Calu3 (cell line): ENCODE measurements around the gene DNAJC3. TPM values are rescaled to one million over a fixed set of nuclear protein-coding genes. Genes with fewer than 3 reads are reported as not detected.

Source experiments
- BruUV-seq: library from RNA; stranded (reverse); fragments of 400-500 nt; replicated peaks from 2 replicates; lab custom pipeline; 2021; lab: Mats Ljungman, UMichigan
- CTCF ChIA-PET: fragments of 300-600 bp; sonication (Branson Sonifier 250); formaldehyde crosslinking; loops from one replicate; lab custom pipeline; 2022; ENCODE audit warnings: antibody characterized with exemption; lab: Charles Lee
- DNase-seq: peaks from one replicate; pipeline ENCODE4 v3.0.0; 2022
- H3K27ac Mint-ChIP-seq: one replicate; pipeline ENCODE4 v1.8.0; 2022; ENCODE audit warnings: mixed read lengths; ENCODE audit not compliant: unreplicated experiment
- H3K27me3 Mint-ChIP-seq: one replicate; pipeline ENCODE4 v1.8.0; 2022; ENCODE audit warnings: mixed read lengths; ENCODE audit not compliant: unreplicated experiment
- H3K36me3 Mint-ChIP-seq: one replicate; pipeline ENCODE4 v1.8.0; 2022; ENCODE audit warnings: mild to moderate bottlenecking, moderate library complexity, mixed read lengths; ENCODE audit not compliant: insufficient read depth, unreplicated experiment
- H3K4me1 Mint-ChIP-seq: one replicate; pipeline ENCODE4 v1.8.0; 2022; ENCODE audit warnings: mild to moderate bottlenecking, low read depth, mixed read lengths; ENCODE audit not compliant: unreplicated experiment
- H3K4me3 Mint-ChIP-seq: one replicate; pipeline ENCODE4 v1.8.0; 2022; ENCODE audit warnings: mild to moderate bottlenecking, low read depth, moderate library complexity, mixed read lengths; ENCODE audit not compliant: unreplicated experiment
- H3K9me3 Mint-ChIP-seq: one replicate; pipeline ENCODE4 v1.8.0; 2022; ENCODE audit warnings: low read depth, mixed read lengths; ENCODE audit not compliant: unreplicated experiment
- intact Hi-C: fragments of 100-400 bp; cut with micrococcal nuclease; formaldehyde crosslinking; loops from one replicate; pipeline ENCODE4 v1.10.0; 2022; ENCODE audit not compliant: unreplicated experiment
- total RNA-seq: library from RNA; stranded (reverse); gene quantifications from 2 replicates; pipeline ENCODE4 v1.2.3, GENCODE V29; 2022
- TF ChIP-seq, protein P1 (sequence below): fragments of 200-600 bp; IDR thresholded peaks from one replicate; pipeline ENCODE4 v1.8.0; 2022; ENCODE audit warnings: antibody characterized with exemption; ENCODE audit not compliant: unreplicated experiment

Gene DNAJC3
- total RNA-seq, 1 experiment from 2014 or later: 22.2 TPM

DNA sequence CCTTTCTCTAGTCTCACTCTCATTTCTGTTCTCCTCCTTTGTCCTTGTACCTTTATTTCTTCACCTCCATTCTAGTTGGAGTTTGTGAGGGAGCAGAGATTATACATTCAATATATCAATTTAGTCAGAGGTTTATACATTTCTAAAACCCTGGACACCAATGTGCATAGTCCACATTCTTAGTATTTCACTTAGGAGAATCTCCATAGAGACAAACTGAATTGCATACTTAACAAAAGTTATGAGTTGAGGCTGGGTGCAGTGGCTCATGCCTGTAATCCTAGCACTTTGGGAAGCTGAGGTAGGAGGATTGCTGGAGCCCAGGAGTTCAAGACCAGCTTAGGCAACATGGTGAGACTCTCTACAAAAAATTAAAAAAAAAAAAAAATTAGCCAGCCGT is 45.3 kb downstream of the DNAJC3 start:
- CTCF ChIA-PET: no interaction called here
- BruUV-seq: no TSS peak
- H3K36me3 Mint-ChIP-seq: no peaks in the 10 kb centered on the region
- H3K4me1 Mint-ChIP-seq: no peaks in the 10 kb centered on the region
- no peak for DNase-seq
- no peaks in the 10 kb centered on the region for H3K9me3 Mint-ChIP-seq
- H3K27ac Mint-ChIP-seq: no peak overlapping the region
- intact Hi-C loops: no loop called here
- no peak overlapping the region for H3K4me3 Mint-ChIP-seq
- H3K27me3 Mint-ChIP-seq: no peaks in the 10 kb centered on the region
- TF ChIP-seq, protein P1, sequence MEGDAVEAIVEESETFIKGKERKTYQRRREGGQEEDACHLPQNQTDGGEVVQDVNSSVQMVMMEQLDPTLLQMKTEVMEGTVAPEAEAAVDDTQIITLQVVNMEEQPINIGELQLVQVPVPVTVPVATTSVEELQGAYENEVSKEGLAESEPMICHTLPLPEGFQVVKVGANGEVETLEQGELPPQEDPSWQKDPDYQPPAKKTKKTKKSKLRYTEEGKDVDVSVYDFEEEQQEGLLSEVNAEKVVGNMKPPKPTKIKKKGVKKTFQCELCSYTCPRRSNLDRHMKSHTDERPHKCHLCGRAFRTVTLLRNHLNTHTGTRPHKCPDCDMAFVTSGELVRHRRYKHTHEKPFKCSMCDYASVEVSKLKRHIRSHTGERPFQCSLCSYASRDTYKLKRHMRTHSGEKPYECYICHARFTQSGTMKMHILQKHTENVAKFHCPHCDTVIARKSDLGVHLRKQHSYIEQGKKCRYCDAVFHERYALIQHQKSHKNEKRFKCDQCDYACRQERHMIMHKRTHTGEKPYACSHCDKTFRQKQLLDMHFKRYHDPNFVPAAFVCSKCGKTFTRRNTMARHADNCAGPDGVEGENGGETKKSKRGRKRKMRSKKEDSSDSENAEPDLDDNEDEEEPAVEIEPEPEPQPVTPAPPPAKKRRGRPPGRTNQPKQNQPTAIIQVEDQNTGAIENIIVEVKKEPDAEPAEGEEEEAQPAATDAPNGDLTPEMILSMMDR: no peak

DNA sequence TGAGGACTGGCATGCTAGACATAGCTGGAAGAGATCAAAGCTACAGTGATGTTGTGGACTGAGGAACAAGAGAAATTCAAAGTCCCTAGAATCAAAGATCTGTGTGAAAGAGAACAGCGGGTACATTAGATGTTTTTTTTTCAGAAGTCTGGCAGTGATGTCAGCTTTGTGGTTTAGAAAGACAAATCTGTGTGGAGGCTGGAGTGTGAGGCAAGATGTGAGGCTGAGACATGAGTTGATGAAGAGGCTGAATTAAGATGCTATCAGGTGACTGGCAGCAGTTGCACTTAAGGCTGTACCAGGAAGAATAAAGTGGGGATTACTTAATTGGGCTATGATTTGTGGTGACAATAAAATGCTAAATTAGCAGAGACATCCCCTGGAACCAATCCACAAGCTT is 46.5 kb downstream of the DNAJC3 start:
- Mint-ChIP-seq H3K36me3 (no peaks in the 10 kb centered on the region), H3K4me1 (no peaks in the 10 kb centered on the region), H3K4me3 (no peak overlapping the region), H3K27me3 (no peaks in the 10 kb centered on the region), H3K9me3 (no peaks in the 10 kb centered on the region), H3K27ac (no peak overlapping the region)
- DNase-seq: no peak
- CTCF ChIA-PET: no interaction called here
- intact Hi-C loops: no loop called here
- BruUV-seq: no TSS peak
- TF ChIP-seq, protein P1: no peak

DNA sequence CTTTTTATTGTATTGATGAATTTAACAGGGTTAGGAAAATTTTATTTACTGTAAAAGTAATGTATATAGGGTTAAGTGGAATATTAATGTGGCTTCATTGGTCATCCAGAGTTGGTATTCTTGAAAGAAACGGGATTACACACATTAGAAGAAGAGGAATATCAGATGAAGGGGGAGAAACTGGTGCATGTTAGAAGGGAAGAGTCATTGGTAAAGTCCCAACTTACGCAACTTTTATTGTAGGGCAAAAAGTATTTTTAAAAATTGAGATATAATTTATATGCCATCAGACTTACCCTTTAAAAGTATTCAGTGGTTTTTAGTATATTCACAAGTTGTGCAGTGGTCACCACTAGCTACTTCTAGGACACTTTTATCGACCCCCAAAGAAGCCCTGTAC is 47.3 kb downstream of the DNAJC3 start:
- no peaks in the 10 kb centered on the region for H3K36me3 Mint-ChIP-seq
- TF ChIP-seq, protein P1: no peak
- H3K27me3 Mint-ChIP-seq: no peaks in the 10 kb centered on the region
- H3K27ac Mint-ChIP-seq: no peak overlapping the region
- intact Hi-C loops: no loop called here
- no peak for DNase-seq
- H3K4me3 Mint-ChIP-seq: no peak overlapping the region
- CTCF ChIA-PET: no interaction called here
- no TSS peak for BruUV-seq
- H3K9me3 Mint-ChIP-seq: no peaks in the 10 kb centered on the region
- H3K4me1 Mint-ChIP-seq: no peaks in the 10 kb centered on the region

DNA sequence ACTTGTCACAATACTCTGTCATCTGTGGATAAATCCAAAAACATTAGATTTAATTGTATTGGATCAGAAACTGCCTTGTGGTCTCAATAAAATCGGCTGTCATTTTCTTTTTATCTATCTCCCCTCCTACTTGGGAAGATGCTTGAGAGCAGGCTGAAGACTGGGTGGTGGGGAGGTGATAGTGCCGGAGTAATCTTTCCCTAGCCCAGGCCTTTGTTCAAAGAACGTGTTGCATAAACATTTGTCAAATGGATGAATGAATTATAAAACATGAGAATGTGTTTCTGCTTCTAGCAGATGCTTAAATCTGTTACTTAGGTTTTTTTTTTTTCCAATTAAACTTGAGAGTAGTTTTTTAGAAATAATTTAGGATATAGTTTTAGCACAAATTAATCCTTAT is 49.9 kb downstream of the DNAJC3 start:
- no peak overlapping the region for H3K27ac Mint-ChIP-seq
- no peaks in the 10 kb centered on the region for H3K9me3 Mint-ChIP-seq
- CTCF ChIA-PET: no interaction called here
- no peak overlapping the region for H3K4me3 Mint-ChIP-seq
- DNase-seq: no peak
- no TSS peak for BruUV-seq
- no peaks in the 10 kb centered on the region for H3K27me3 Mint-ChIP-seq
- intact Hi-C loops: no loop called here
- no peaks in the 10 kb centered on the region for H3K36me3 Mint-ChIP-seq
- no peaks in the 10 kb centered on the region for H3K4me1 Mint-ChIP-seq
- TF ChIP-seq, protein P1: no peak

DNA sequence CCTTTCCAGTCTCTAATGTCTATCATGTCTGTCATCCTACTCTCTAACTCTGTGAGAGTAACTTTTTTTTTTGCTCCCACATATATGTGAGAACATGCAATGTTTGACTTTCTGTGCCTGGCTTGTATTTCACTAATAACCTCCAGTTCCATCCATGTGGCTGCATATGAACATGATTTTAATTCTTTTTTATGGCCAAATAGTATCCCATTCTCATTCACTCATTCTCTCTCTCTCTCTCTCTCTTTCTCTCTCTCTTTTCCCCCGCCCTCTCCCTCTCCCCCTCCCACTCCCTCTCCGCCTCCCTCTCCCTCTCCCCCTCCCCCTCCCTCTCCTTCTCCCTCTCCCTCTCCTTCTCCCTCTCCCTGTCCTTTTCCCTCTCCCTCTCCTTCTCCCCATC is 52.0 kb downstream of the DNAJC3 start:
- Mint-ChIP-seq H3K9me3 (no peaks in the 10 kb centered on the region), H3K36me3 (no peaks in the 10 kb centered on the region), H3K4me3 (no peak overlapping the region), H3K27ac (no peak overlapping the region), H3K27me3 (no peaks in the 10 kb centered on the region), H3K4me1 (no peaks in the 10 kb centered on the region)
- TF ChIP-seq, protein P1: no peak
- CTCF ChIA-PET: no interaction called here
- intact Hi-C loops: no loop called here
- no TSS peak for BruUV-seq
- DNase-seq: no peak
